Natural killer cell treated with Interleukin-12 subunit alpha and Interleukin-12 subunit beta and Interleukin-15 and Interleukin-18, amount 100 ng/mL, for 72 hours (primary cell): Measurements from ENCODE around the gene WDR59. TPM values are rescaled to one million over a fixed set of nuclear protein-coding genes. Genes with fewer than 3 reads are reported as not detected.
"Not testable (repeated sequence)": the region's sequence is repeated elsewhere in the genome, so short reads cannot be mapped to it uniquely, and the experiment has no call there.

ENCODE experiments used
- ATAC-seq, 2 donors: fragments of 150-1000 bp; cut with Tn5 transposase in 1 of 2; sonication (Bioruptor Pico), chemical (Tn5 transposase) in 1 of 2; 2 replicates each; pipeline ENCODE4 v1.10.0; 2021
- DNase-seq: peaks from one replicate; pipeline ENCODE4 v3.0.0; 2022; ENCODE audit warnings: low spot score
- H3K27ac Mint-ChIP-seq, 2 donors: 1 replicate in 1 of 2; 2 replicates in 1 of 2; pipeline ENCODE4 v1.8.0; 2022; ENCODE audit warnings: mixed read lengths in 2 of 2, mild to moderate bottlenecking in 1 of 2, moderate library complexity in 1 of 2
- H3K27me3 Mint-ChIP-seq, 2 donors: 1 replicate in 1 of 2; 2 replicates in 1 of 2; pipeline ENCODE4 v1.8.0; 2022; ENCODE audit warnings: mixed read lengths in 2 of 2
- H3K36me3 Mint-ChIP-seq: one replicate; pipeline ENCODE4 v1.8.0; 2022; ENCODE audit warnings: mixed read lengths
- H3K4me1 Mint-ChIP-seq, 2 donors: 1 replicate in 1 of 2; 2 replicates in 1 of 2; pipeline ENCODE4 v1.8.0; 2022; ENCODE audit warnings: low read depth in 2 of 2, mixed read lengths in 2 of 2, mild to moderate bottlenecking in 1 of 2
- H3K4me3 Mint-ChIP-seq: one replicate; pipeline ENCODE4 v1.8.0; 2022; ENCODE audit warnings: mixed read lengths
- H3K9me3 Mint-ChIP-seq: 2 replicates; pipeline ENCODE4 v1.8.0; 2022; ENCODE audit warnings: mixed read lengths
- total RNA-seq, 2 donors: library from RNA; stranded (reverse); gene quantifications; one replicate each; pipeline ENCODE4 v1.2.3, GENCODE V29; 2022

WDR59 gene
- total RNA-seq, 2 donors from 2014 or later: 81.6 to 162 TPM

DNA sequence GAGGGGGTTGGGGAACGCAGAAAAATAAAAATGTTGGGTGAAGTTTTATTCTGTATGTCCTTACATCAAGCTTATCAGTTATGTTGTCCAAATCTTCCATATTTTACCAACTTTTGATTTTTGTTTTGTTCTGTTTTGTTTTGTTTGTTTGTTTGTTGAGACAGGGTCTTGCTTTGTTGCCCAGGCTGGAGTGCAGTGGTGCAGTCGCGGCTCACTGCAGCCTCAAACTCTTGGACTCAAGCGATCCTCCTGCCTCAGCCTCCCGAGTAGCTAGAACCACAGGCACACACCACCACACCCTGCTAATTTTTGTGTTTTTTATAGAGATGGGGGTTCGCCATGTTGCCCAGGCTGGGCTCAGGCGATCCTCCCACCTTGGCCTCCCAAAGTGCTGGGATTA lies 34.7 kb upstream of the WDR59 start:
- DNase-seq (no peak), ATAC-seq (no peak)
- peak overlapping the region; percentile 58 for H3K4me3 Mint-ChIP-seq
- no peaks in the 10 kb centered on the region for H3K27me3 Mint-ChIP-seq
- H3K27ac Mint-ChIP-seq: peak overlapping the region in 1 of 2 donors; percentile 41
- H3K4me1 Mint-ChIP-seq: peaks cover 39 to 56% of the 10 kb centered on the region in 2 donors
- peaks cover 8% of the 10 kb centered on the region for H3K9me3 Mint-ChIP-seq
- peaks cover 36% of the 10 kb centered on the region for H3K36me3 Mint-ChIP-seq

DNA sequence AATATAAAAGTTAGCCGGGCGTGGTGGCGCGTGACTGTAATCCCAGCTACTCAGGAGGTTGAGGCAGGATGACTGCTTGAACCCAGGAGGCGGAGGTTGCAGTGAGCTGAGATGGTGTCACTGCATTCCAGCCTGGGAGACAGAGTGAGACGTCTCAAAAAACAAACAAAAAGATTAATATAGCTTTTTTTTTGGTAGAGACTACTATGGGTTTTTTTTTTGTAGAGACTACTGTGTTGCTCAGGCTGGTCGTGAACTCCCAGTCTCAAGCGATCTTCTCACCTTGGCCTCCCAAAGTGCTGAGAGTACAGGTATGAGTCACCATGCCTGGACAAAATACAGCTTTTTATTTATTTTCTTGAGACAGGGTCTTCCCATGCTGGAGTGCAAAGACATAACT lies 34.1 kb upstream of the WDR59 start:
- H3K9me3 Mint-ChIP-seq: peaks cover 8% of the 10 kb centered on the region
- H3K27ac Mint-ChIP-seq: peak overlapping the region; percentile 66 to 72
- no peaks in the 10 kb centered on the region for H3K27me3 Mint-ChIP-seq
- DNase-seq: no peak
- peaks cover 37 to 56% of the 10 kb centered on the region in 2 donors for H3K4me1 Mint-ChIP-seq
- H3K4me3 Mint-ChIP-seq: peak overlapping the region; percentile 58
- peaks cover 31% of the 10 kb centered on the region for H3K36me3 Mint-ChIP-seq
- ATAC-seq: peak; percentile 11 to 80

- Mint-ChIP-seq H3K9me3 (peaks cover 8% of the 10 kb centered on the region), H3K27me3 (no peaks in the 10 kb centered on the region), H3K4me3 (peak overlapping the region; percentile 58), H3K36me3 (peaks cover 30% of the 10 kb centered on the region), H3K27ac (peak overlapping the region; percentile 66 to 72), H3K4me1 (peaks cover 33 to 57% of the 10 kb centered on the region in 2 donors)
- DNase-seq: no peak
- ATAC-seq: peak in 1 of 2 donors; percentile 65
Measured at GRCh38 chr16:75017670-75018525, 33.0 kb upstream of the WDR59 start.

DNA sequence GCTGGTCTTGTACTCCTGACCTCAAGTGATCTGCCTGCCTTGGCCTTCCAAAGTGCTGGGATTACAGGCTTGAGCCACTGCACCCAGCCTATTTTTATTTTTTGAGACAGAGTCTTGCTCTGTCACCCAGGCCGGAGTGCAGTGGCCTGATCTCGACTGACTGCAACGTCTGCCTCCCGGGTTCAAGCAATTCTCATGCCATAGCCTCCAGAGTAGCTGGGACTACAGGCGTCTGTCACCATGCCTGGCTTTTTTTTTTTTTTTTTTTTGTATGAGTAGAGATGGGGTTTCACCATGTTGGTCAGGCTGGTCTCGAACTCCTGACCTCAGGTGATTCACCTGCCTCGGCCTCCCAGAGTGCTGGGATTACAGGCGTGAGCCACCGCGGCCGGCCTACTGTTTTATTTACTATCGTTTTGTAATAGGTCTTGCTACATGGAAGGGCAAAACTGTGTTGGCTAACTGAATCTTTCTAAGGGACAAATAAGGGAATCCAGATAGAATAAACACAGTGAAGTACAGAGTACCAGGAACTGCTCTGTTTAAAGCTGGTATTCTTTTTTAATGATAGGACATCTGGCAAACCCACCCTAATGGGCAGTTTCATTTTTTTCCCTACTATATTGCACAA lies 31.6 kb upstream of the WDR59 start:
- H3K36me3 Mint-ChIP-seq: peaks cover 21% of the 10 kb centered on the region
- not testable (repeated sequence) for ATAC-seq, H3K4me3 Mint-ChIP-seq, DNase-seq, H3K9me3 Mint-ChIP-seq, H3K27me3 Mint-ChIP-seq
- H3K27ac Mint-ChIP-seq: peak overlapping the region in 1 of 2 donors; percentile 33
- peaks cover 42 to 64% of the 10 kb centered on the region in 2 donors for H3K4me1 Mint-ChIP-seq

- Mint-ChIP-seq H3K27me3 (no peaks in the 10 kb centered on the region), H3K4me1 (peaks cover 45 to 68% of the 10 kb centered on the region in 2 donors), H3K9me3 (no peaks in the 10 kb centered on the region), H3K36me3 (peaks cover under 1% of the 10 kb centered on the region), H3K27ac (peak overlapping the region; percentile 65 to 82), H3K4me3 (peak overlapping the region; percentile 58)
- no peak for DNase-seq
- ATAC-seq: no peak
Measured at GRCh38 chr16:75014318-75014717, 29.4 kb upstream of the WDR59 start.

DNA sequence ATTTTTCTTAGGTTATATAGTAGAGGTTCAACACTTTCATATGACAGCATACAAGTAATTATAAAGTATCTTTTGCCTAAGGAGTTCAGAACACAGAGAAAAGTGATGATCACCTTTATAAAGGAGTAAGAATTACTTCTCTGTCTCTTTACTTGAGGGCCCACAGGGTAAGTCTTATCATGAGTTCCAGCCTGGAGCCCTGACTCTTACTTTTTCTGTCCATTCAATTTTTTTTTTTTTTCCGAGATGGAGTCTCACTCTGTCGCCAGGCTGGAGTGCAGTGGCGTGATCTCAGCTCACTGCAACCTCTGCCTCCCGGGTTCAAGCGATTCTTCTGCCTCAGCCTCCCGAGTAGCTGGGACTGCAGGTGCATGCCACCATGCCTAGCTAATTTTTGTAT lies 28.2 kb upstream of the WDR59 start:
- H3K4me1 Mint-ChIP-seq: peaks cover 51 to 72% of the 10 kb centered on the region in 2 donors
- not testable (repeated sequence) for DNase-seq, H3K36me3 Mint-ChIP-seq, ATAC-seq, H3K9me3 Mint-ChIP-seq, H3K27me3 Mint-ChIP-seq
- H3K4me3 Mint-ChIP-seq: peak overlapping the region; percentile 86
- peak overlapping the region; percentile 94 to 98 for H3K27ac Mint-ChIP-seq

DNA sequence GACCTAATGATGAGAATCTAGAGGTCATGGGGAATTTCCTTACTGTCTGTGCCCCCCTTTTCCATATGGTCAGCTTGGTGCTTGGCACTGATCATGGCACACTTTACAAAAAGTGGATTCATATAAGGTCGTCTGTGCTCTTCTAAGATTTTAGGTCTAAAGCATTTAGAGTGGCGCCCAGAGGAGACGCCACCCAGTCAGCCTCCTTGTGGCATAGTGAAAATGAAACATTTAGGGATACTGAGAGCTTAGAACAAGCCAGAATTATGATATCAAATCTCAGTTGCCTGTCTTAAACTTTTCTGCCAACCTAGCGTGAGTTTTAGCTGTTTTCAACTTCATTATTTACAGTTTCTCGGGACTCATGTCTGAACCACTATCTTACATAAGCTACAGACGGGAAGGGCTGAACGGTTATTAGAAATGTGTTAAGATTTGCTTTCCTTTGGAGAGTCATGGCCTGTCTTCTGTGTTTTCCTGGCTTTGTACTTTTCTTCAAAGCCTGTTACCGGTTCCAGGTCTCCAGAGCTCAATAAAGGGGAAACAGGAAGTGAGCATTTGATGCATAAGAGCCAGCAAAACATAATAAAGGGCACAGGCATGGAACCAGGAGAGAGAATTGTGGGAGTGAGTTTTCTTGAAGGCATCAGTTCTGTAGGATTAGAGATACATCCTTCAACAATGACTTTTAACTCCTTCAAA lies 27.6 kb upstream of the WDR59 start:
- DNase-seq (no peak), ATAC-seq (peak; percentile 61 to 63)
- Mint-ChIP-seq H3K36me3 (no peaks in the 10 kb centered on the region), H3K4me3 (peak overlapping the region; percentile 86), H3K9me3 (no peaks in the 10 kb centered on the region), H3K27me3 (no peaks in the 10 kb centered on the region), H3K27ac (peak overlapping the region; percentile 94 to 98), H3K4me1 (peaks cover 47 to 70% of the 10 kb centered on the region in 2 donors)

GRCh38 chr16:75011634-75012307 lies 26.8 kb upstream of the WDR59 start:
- H3K36me3 Mint-ChIP-seq: no peaks in the 10 kb centered on the region
- H3K9me3 Mint-ChIP-seq: no peaks in the 10 kb centered on the region
- H3K27ac Mint-ChIP-seq: peak overlapping the region; percentile 94 to 98
- DNase-seq: peak; percentile 82
- peaks cover 49 to 70% of the 10 kb centered on the region in 2 donors for H3K4me1 Mint-ChIP-seq
- no peaks in the 10 kb centered on the region for H3K27me3 Mint-ChIP-seq
- peak overlapping the region; percentile 86 for H3K4me3 Mint-ChIP-seq
- peak; percentile 93 to 95 for ATAC-seq

DNA sequence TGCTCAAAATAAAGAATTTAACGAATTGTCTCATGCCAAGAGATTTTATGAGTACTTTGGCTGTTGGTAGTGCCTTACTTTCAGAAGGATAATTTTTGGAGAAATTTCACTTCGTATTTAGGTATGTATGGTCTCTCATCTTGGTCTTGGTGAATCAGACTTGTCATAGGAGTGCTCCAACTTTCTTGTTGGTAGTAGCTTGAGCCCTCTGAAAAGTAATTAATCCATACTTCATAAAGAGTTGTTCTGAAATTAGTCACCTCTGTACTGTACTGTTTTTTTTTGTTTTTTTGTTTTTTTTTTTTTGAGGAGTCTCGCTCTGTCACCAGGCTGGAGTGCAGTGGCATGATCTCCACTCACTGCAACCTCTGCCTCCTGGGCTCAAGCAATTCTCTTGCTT lies 25.5 kb upstream of the WDR59 start:
- H3K4me3 Mint-ChIP-seq: peak overlapping the region; percentile 86
- H3K9me3 Mint-ChIP-seq: no peaks in the 10 kb centered on the region
- H3K27me3 Mint-ChIP-seq: no peaks in the 10 kb centered on the region
- H3K36me3 Mint-ChIP-seq: no peaks in the 10 kb centered on the region
- ATAC-seq: peak in 1 of 2 donors; percentile 51
- peaks cover 51 to 70% of the 10 kb centered on the region in 2 donors for H3K4me1 Mint-ChIP-seq
- no peak for DNase-seq
- peak overlapping the region; percentile 94 to 98 for H3K27ac Mint-ChIP-seq

- no peaks in the 10 kb centered on the region for H3K9me3 Mint-ChIP-seq
- H3K27ac Mint-ChIP-seq: peak overlapping the region in 1 of 2 donors; percentile 98
- DNase-seq (no peak), ATAC-seq (no peak)
- H3K27me3 Mint-ChIP-seq: no peaks in the 10 kb centered on the region
- H3K4me3 Mint-ChIP-seq: no peak overlapping the region
- peaks cover 10% of the 10 kb centered on the region for H3K36me3 Mint-ChIP-seq
- H3K4me1 Mint-ChIP-seq: peaks cover 55 to 68% of the 10 kb centered on the region in 2 donors
Measured at GRCh38 chr16:75007443-75007842, 22.5 kb upstream of the WDR59 start.

DNA sequence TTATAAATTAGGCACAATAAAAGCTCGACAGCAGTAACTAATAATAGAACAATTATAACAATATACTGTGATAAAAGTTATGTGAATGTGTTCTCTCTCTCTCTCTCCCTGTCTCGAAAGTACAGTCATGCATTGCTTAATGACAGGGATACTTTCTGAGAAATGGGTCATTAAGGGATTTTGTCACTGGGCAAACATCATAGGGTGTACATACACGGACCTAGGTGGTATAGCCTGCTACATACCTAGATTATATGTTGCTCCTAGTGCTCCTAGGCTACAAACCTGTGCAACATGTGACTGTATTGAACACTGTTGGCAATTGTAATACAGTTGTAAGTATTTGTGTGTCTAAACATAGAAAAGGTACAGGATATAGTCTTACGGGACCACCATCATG lies 20.8 kb upstream of the WDR59 start:
- Mint-ChIP-seq H3K4me1 (peaks cover 56 to 68% of the 10 kb centered on the region in 2 donors), H3K4me3 (no peak overlapping the region), H3K27ac (no peak overlapping the region), H3K27me3 (no peaks in the 10 kb centered on the region), H3K36me3 (peaks cover 13% of the 10 kb centered on the region), H3K9me3 (no peaks in the 10 kb centered on the region)
- DNase-seq: no peak
- peak; percentile 39 to 65 for ATAC-seq

GRCh38 chr16:75004460-75004859 lies 19.5 kb upstream of the WDR59 start:
- H3K36me3 Mint-ChIP-seq: peaks cover 14% of the 10 kb centered on the region
- H3K4me1 Mint-ChIP-seq: peaks cover 61 to 67% of the 10 kb centered on the region in 2 donors
- H3K9me3 Mint-ChIP-seq: no peaks in the 10 kb centered on the region
- H3K27ac Mint-ChIP-seq: no peak overlapping the region
- ATAC-seq: no peak
- no peaks in the 10 kb centered on the region for H3K27me3 Mint-ChIP-seq
- DNase-seq: no peak
- peak overlapping the region; percentile 27 for H3K4me3 Mint-ChIP-seq

DNA sequence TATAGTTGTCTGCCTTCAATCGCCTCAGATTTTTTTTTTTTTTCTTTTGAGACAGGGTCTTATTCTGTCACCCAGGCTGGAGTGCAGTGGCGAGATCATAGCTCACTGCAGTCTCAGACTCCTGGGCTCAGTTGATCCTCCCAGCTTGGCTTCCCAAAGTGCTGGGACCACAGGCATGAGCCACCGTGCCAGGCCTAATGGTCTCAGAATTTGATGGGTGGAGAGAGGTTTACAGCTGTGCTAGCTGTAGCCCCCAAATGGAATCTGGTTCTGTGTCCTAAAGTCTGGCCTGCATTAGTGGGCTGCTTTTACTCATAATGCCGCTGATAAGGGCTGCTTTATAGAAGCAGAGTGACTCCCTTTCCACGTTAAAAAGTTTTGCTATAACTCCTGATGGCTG lies 19.0 kb upstream of the WDR59 start:
- Mint-ChIP-seq H3K4me1 (peaks cover 56 to 62% of the 10 kb centered on the region in 2 donors), H3K4me3 (peak overlapping the region; percentile 93), H3K27me3 (no peaks in the 10 kb centered on the region), H3K36me3 (peaks cover 14% of the 10 kb centered on the region), H3K27ac (peak overlapping the region in 1 of 2 donors; percentile 52), H3K9me3 (no peaks in the 10 kb centered on the region)
- DNase-seq (no peak), ATAC-seq (no peak)
